Upper lobe of left lung (tissue), 6 donors: Measurements from ENCODE around the gene ACOD1. TPM values are rescaled to one million over a fixed set of nuclear protein-coding genes. Genes with fewer than 3 reads are reported as not detected.

ENCODE experiments used
- ATAC-seq, 2 donors: fragments of 200-7000 bp; cut with Tn5 transposase; one replicate each; pipeline ENCODE4 v1.9.1; 2022; ENCODE audit warnings: mild to moderate bottlenecking in 2 of 2, moderate library complexity in 2 of 2; ENCODE audit not compliant: low FRiP score in 2 of 2
- DNase-seq, 2 donors: peaks; one replicate each; pipeline ENCODE4 v3.0.0-alpha.2; 2019 to 2020
- H3K27ac ChIP-seq, 4 donors: fragments of 200-600 bp; sonication (generic); one replicate each; pipeline ENCODE4 v1.5.1; 2016 to 2019
- H3K27me3 ChIP-seq, 4 donors: fragments of 200-600 bp; sonication (generic); one replicate each; pipeline ENCODE4 v1.5.1; 2017 to 2019
- H3K36me3 ChIP-seq, 4 donors: fragments of 200-600 bp; sonication (generic); one replicate each; pipeline ENCODE4 v1.5.1; 2016 to 2019
- H3K4me1 ChIP-seq, 4 donors: fragments of 200-600 bp; sonication (generic); one replicate each; pipeline ENCODE4 v1.5.1; 2018 to 2019
- H3K4me3 ChIP-seq, 4 donors: fragments of 200-600 bp; sonication (generic); one replicate each; pipeline ENCODE4 v1.5.1; 2017 to 2019; ENCODE audit warnings: mild to moderate bottlenecking in 2 of 4, moderate library complexity in 1 of 4
- H3K9me3 ChIP-seq, 4 donors: fragments of 200-600 bp; sonication (generic); one replicate each; pipeline ENCODE4 v1.5.1; 2018 to 2019
- EP300 ChIP-seq, 4 donors: sonication (generic); formaldehyde crosslinking; IDR thresholded peaks; one replicate each; pipeline ENCODE4 v1.5.1; 2017; ENCODE audit warnings: antibody characterized with exemption in 4 of 4, control low read depth in 2 of 4
- POLR2A ChIP-seq, 4 donors: fragments of 450-650 bp; IDR thresholded peaks; one replicate each; pipeline ENCODE4 v1.5.1; 2016 to 2017; ENCODE audit warnings: antibody characterized with exemption in 4 of 4, mild to moderate bottlenecking in 2 of 4
- POLR2AphosphoS5 ChIP-seq, 2 donors: sonication (generic); formaldehyde crosslinking; IDR thresholded peaks; one replicate each; pipeline ENCODE4 v1.5.1; 2017; ENCODE audit warnings: antibody characterized with exemption in 2 of 2
- WGBS, 2 donors: methylation state at CpG; one replicate each; pipeline ENCODE4 v1.1.5; 2017 to 2018; 5-methylcytosine and 5-hydroxymethylcytosine counted together
- total RNA-seq, 6 donors: library from RNA; depleted of rRNA in 4 of 6; stranded (reverse); fragments of >200 nt in 4 of 6; gene quantifications; one replicate each; pipeline versions ENCODE4 v1.1.0 to v1.2.1, GENCODE V29; 2016 to 2021
- TF ChIP-seq, protein P1 (sequence below), 6 experiments: fragments of 450-650 bp in 4 of 6; fragments of 200-600 bp in 2 of 6; sonication (generic) in 2 of 6; IDR thresholded peaks; one replicate each; pipeline ENCODE4 v1.5.1; 2016 to 2019; ENCODE audit warnings: antibody characterized with exemption in 6 of 6
- donor health status: DM: no; HTN: no; CAD: no; lungs with moderate emphysema.
- donor health status: DM: no; HTN: yes; CAD: no; lungs with severe emphysema.

Gene ACOD1
- total RNA-seq, 6 donors from 2014 or later, result not detected

DNA sequence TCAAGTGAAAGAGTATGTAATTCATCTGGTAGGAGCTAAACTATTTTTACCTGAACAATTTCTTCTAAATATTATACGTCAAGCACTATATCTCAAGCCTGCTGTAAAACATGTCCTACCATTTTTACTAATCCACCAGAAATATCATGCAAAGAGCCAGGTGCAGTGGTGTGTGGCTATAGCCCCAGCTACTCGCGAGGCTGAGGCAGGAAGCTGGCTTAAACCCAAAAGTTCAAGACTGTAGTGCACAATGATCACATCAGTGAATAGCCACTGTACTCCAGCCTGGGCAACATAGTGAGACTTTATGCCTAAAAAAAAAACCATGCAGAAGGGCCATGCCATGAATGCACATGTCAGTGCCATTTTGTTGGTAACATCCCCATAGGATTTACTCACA, 22.9 kb downstream of the ACOD1 start:
- Histone ChIP-seq H3K27ac (no peak overlapping the region), H3K9me3 (no peaks in the 10 kb centered on the region), H3K4me1 (no peaks in the 10 kb centered on the region), H3K4me3 (no peak overlapping the region), H3K36me3 (no peaks in the 10 kb centered on the region), H3K27me3 (no peaks in the 10 kb centered on the region)
- no peak for DNase-seq
- 54 to 67% methylated on average over 3 of the region's 3 CpGs for WGBS, 2 donors
- TF ChIP-seq EP300 (IDR thresholded peaks at IDR 0.05) (no peak), POLR2A (IDR thresholded peaks at IDR 0.05) (no peak), POLR2AphosphoS5 (IDR thresholded peaks at IDR 0.05) (no peak)
- TF ChIP-seq, protein P1, sequence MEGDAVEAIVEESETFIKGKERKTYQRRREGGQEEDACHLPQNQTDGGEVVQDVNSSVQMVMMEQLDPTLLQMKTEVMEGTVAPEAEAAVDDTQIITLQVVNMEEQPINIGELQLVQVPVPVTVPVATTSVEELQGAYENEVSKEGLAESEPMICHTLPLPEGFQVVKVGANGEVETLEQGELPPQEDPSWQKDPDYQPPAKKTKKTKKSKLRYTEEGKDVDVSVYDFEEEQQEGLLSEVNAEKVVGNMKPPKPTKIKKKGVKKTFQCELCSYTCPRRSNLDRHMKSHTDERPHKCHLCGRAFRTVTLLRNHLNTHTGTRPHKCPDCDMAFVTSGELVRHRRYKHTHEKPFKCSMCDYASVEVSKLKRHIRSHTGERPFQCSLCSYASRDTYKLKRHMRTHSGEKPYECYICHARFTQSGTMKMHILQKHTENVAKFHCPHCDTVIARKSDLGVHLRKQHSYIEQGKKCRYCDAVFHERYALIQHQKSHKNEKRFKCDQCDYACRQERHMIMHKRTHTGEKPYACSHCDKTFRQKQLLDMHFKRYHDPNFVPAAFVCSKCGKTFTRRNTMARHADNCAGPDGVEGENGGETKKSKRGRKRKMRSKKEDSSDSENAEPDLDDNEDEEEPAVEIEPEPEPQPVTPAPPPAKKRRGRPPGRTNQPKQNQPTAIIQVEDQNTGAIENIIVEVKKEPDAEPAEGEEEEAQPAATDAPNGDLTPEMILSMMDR (IDR thresholded peaks at IDR 0.05), result no peak
- no peak for ATAC-seq

DNA sequence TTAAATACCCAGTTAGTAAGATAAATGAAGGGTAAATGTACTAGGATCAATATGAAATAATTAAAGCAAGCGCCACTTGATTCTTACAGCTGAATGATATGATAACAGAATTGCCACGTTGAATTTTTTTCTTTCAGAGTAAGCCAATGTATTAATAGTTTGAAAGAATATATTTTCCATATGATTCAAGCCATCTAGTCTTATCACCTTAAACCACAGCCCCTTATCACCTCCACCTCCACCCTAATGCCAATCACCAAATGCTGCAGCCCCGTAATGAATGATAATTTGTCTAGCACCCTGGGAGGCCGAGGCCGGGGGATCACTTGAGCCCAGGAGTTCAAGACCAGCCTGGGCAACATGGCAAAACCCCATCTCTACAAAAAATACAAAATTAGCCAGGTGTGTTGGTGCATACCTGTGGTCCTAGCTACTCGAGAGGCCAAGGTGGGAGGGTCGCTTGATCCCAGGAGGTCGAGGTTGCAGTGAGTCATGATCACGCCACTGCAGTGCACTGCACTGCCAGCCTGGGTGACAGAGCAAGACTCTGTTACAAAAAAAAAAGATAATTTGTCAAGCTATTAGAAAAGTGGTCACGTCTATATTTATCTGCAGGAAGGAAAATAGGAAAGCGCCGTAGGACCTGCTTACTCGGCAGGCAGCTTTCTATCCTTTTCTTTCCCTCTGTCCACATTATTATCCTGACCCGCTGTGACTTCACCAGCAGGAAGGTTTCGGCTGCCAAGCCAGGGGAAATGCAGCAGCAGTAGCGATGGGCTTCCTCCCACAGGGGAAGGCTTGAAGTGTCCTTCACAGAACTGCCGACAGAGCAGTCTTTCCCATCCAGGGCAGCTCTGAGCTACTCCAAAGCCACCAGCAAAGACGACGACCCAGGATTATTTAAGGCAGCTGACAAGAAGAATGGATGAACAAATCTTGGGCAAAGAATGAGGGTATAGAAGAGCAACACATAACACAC, 23.8 kb downstream of the ACOD1 start:
- H3K27me3 ChIP-seq, result no peaks in the 10 kb centered on the region
- no peak for DNase-seq
- no peak overlapping the region for H3K27ac ChIP-seq
- no peaks in the 10 kb centered on the region for H3K9me3 ChIP-seq
- TF ChIP-seq, protein P1 (IDR thresholded peaks at IDR 0.05), result no peak
- TF ChIP-seq POLR2AphosphoS5 (IDR thresholded peaks at IDR 0.05) (no peak), EP300 (IDR thresholded peaks at IDR 0.05) (no peak), POLR2A (IDR thresholded peaks at IDR 0.05) (no peak)
- no peak for ATAC-seq
- WGBS, 2 donors, result 39 to 45% methylated on average over 18 to 19 of the region's 19 CpGs
- H3K36me3 ChIP-seq, result no peaks in the 10 kb centered on the region
- H3K4me3 ChIP-seq, result no peak overlapping the region
- H3K4me1 ChIP-seq, result no peaks in the 10 kb centered on the region

DNA sequence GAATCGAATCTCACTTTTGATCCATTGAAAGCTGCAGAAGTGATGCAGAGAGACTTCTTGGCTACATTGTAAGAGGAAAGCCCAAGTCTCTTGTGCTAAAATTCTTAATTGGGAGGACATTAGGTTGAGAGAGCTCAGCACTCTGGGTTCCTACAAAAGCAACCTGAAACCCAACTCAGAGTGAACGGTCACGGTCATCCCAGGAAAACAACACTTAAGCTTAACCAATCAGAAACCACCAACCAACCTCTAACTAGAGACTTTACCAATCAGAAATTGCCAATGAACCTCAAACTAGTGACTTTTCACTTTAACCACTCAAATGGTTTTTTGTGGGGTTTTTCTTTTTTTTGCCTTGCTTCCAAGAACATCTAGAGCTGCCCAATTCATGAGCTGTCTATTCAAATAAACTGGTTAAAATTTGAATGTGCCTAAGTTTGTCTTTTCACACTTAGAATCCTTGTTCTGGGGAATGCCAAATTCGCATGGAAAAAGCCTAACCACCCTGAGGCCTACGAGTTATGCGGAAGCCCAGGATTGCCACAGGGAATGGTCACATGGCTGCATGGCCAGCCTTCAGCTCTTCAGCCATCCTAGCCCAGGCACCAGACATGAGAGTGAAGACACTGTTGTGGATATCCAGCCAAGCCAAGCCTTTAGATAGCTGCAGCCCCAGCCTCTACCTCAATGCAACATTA, 25.8 kb downstream of the ACOD1 start:
- Histone ChIP-seq H3K27me3 (no peaks in the 10 kb centered on the region), H3K4me3 (no peak overlapping the region), H3K36me3 (no peaks in the 10 kb centered on the region), H3K27ac (no peak overlapping the region), H3K9me3 (no peaks in the 10 kb centered on the region), H3K4me1 (no peaks in the 10 kb centered on the region)
- no peak for TF ChIP-seq POLR2A (IDR thresholded peaks at IDR 0.05)
- TF ChIP-seq POLR2AphosphoS5 (IDR thresholded peaks at IDR 0.05), result no peak
- TF ChIP-seq, protein P1 (IDR thresholded peaks at IDR 0.05), result no peak
- TF ChIP-seq EP300 (IDR thresholded peaks at IDR 0.05), result no peak
- DNase-seq (no peak), ATAC-seq (no peak)
- WGBS, 2 donors, result 88 to 96% methylated on average over 6 of the region's 6 CpGs

DNA sequence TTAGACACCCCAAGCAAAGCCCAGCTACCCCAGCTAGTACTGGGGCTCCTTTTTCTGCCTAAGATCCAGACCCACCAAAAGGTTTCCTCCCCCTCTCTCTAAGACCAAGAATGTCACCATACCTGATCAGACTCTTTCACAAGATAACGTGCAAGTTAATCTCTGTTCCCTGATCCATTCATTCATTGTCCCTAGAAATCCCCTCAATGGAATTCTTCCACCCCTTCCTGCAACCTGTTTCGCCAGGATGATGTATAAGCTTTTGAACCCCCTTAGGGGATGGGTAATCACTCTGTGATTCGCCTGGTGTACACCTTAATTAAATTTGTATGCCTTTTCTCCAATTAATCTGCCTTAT, 26.3 kb downstream of the ACOD1 start:
- TF ChIP-seq POLR2AphosphoS5 (IDR thresholded peaks at IDR 0.05), result no peak
- no peak for TF ChIP-seq POLR2A (IDR thresholded peaks at IDR 0.05)
- no peak for TF ChIP-seq EP300 (IDR thresholded peaks at IDR 0.05)
- TF ChIP-seq, protein P1 (IDR thresholded peaks at IDR 0.05), result no peak
- no peak overlapping the region for H3K27ac ChIP-seq
- ATAC-seq (no peak), DNase-seq (no peak)
- H3K36me3 ChIP-seq, result no peaks in the 10 kb centered on the region
- no peaks in the 10 kb centered on the region for H3K9me3 ChIP-seq
- WGBS, 2 donors, result 89 to 93% methylated on average over 3 of the region's 3 CpGs
- peaks cover 0 to under 1% (median 0%) of the 10 kb centered on the region in 4 donors for H3K4me1 ChIP-seq
- no peak overlapping the region for H3K4me3 ChIP-seq
- H3K27me3 ChIP-seq, result no peaks in the 10 kb centered on the region
